Stimulated activated CD4-positive, alpha-beta T cell treated with anti-CD3 and anti-CD28 coated beads, Interleukin-4, amount 100 ng/mL, for 1 hour (primary cell): ENCODE measurements around the gene LRRC39.
"Not testable (repeated sequence)": the region's sequence is repeated elsewhere in the genome, so short reads cannot be mapped to it uniquely, and the experiment has no call there.

Experiments used
- DNase-seq: peaks from one replicate; pipeline ENCODE4 v3.0.0-alpha.2; 2020

Gene LRRC39

GRCh38 chr1:100178091-100178490 lies at the start of gene LRRC39:
LRRC39 (minus strand) TSS chr1:100178256; CDS start chr1:100168516, 9,740 bp downstream.
- no peak for DNase-seq

GRCh38 chr1:100222428-100222827 lies 44.4 kb upstream of the LRRC39 start:
- DNase-seq = no peak

GRCh38 chr1:100219883-100220282 lies 41.8 kb upstream of the LRRC39 start:
- DNase-seq = no peak

GRCh38 chr1:100219457-100219856 lies 41.4 kb upstream of the LRRC39 start:
- no peak for DNase-seq

GRCh38 chr1:100217834-100218233 lies 39.8 kb upstream of the LRRC39 start:
- DNase-seq = no peak

GRCh38 chr1:100215101-100215500 lies 37.0 kb upstream of the LRRC39 start:
- no peak for DNase-seq

- DNase-seq = no peak
Measured at GRCh38 chr1:100213141-100213540, 35.1 kb upstream of the LRRC39 start.

- no peak for DNase-seq
Measured at GRCh38 chr1:100206301-100206700, 28.2 kb upstream of the LRRC39 start.

- not testable (repeated sequence) for DNase-seq
Measured at GRCh38 chr1:100205593-100205992, 27.5 kb upstream of the LRRC39 start.

- not testable (repeated sequence) for DNase-seq
Measured at GRCh38 chr1:100205103-100205502, 27.0 kb upstream of the LRRC39 start.

GRCh38 chr1:100202703-100203102 lies 24.6 kb upstream of the LRRC39 start:
- DNase-seq = not testable (repeated sequence)

GRCh38 chr1:100200060-100200459 lies 22.0 kb upstream of the LRRC39 start:
- not testable (repeated sequence) for DNase-seq

GRCh38 chr1:100198596-100198995 lies 20.5 kb upstream of the LRRC39 start:
- no peak for DNase-seq

GRCh38 chr1:100188617-100189016 lies 10.6 kb upstream of the LRRC39 start:
- DNase-seq = no peak

- DNase-seq = no peak
Measured at GRCh38 chr1:100187912-100188311, 9.9 kb upstream of the LRRC39 start.

GRCh38 chr1:100184536-100184935 lies 6.5 kb upstream of the LRRC39 start:
- DNase-seq = no peak

GRCh38 chr1:100183370-100183769 lies 5.3 kb upstream of the LRRC39 start:
- DNase-seq = no peak

- DNase-seq = no peak
Measured at GRCh38 chr1:100177295-100178041, 588 bp downstream of the LRRC39 start.

GRCh38 chr1:100168051-100168450 lies 10.0 kb downstream of the LRRC39 start:
- DNase-seq = no peak

- no peak for DNase-seq
Measured at GRCh38 chr1:100164702-100165101, 13.4 kb downstream of the LRRC39 start.

- no peak for DNase-seq
Measured at GRCh38 chr1:100164216-100164615, 13.8 kb downstream of the LRRC39 start.

- DNase-seq = no peak
Measured at GRCh38 chr1:100162881-100163280, 15.2 kb downstream of the LRRC39 start.

GRCh38 chr1:100152271-100152670 lies 25.8 kb downstream of the LRRC39 start:
- no peak for DNase-seq

GRCh38 chr1:100151679-100152078 lies 26.4 kb downstream of the LRRC39 start:
- no peak for DNase-seq

GRCh38 chr1:100147875-100148274 lies 30.2 kb downstream of the LRRC39 start:
- DNase-seq = no peak
